Endothelial cell of umbilical vein (primary cell): ENCODE data around the gene TOM1. TPM values are rescaled to one million over a fixed set of nuclear protein-coding genes. Genes with fewer than 3 reads are reported as not detected.
A peak's percentile ranks its signal among the peaks of the same experiment; 100 is the strongest.

Source experiments
- BruUV-seq: library from RNA; stranded (reverse); fragments of 400-500 nt; replicated peaks from 2 replicates; lab custom pipeline; 2021; lab: Mats Ljungman, UMichigan
- CTCF ChIA-PET: fragments of 300-600, 350-600 bp; sonication (Branson Sonifier 250); formaldehyde crosslinking; loops from one replicate; lab custom pipeline; 2021; ENCODE audit warnings: antibody characterized with exemption, inconsistent platforms; lab: Charles Lee
- POLR2A ChIA-PET: fragments of 300-600, 350-600 bp; sonication (Branson Sonifier 250); formaldehyde crosslinking; loops from one replicate; lab custom pipeline; 2021; ENCODE audit warnings: antibody characterized with exemption, inconsistent platforms; lab: Charles Lee
- DNase-seq: peaks from one replicate; pipeline ENCODE4 v3.0.0-alpha.2; 2011; ENCODE audit warnings: low read depth, low spot score
- FAIRE-seq: peaks from 2 replicates; lab custom pipeline; 2011; peaks lifted over from hg19 to GRCh38; lab: Jason Lieb, UNC
- H2AFZ ChIP-seq: 2 replicates; pipeline ENCODE4 v1.6.0; 2012; ENCODE audit warnings: low read depth, low read length, control low read depth, inconsistent platforms
- H3K27ac ChIP-seq: 2 replicates; pipeline ENCODE4 v1.5.1; 2011; ENCODE audit warnings: low read depth, mild to moderate bottlenecking, control low read depth, low read length, moderate library complexity; ENCODE audit not compliant: insufficient read depth
- H3K27me3 ChIP-seq, 2 experiments: 2 replicates each; pipeline versions ENCODE4 v1.6.0 to v1.6.1; 2011; ENCODE audit warnings: low read length in 2 of 2, mixed read lengths in 1 of 2; ENCODE audit not compliant: control insufficient read depth in 2 of 2, insufficient read depth in 2 of 2
- H3K36me3 ChIP-seq, 2 experiments: 2 replicates in 1 of 2; 3 replicates in 1 of 2; pipeline ENCODE4 v1.5.1; 2011; ENCODE audit warnings: low read length in 2 of 2, mild to moderate bottlenecking in 1 of 2, moderate library complexity in 1 of 2; ENCODE audit not compliant: control insufficient read depth in 2 of 2, insufficient read depth in 2 of 2; ENCODE audit errors: extremely low read depth in 1 of 2
- H3K4me1 ChIP-seq: 3 replicates; pipeline ENCODE4 v1.5.1; 2011; ENCODE audit warnings: mild to moderate bottlenecking, low read length; ENCODE audit not compliant: control insufficient read depth, insufficient read depth; ENCODE audit errors: extremely low read depth
- H3K4me2 ChIP-seq: 2 replicates; pipeline ENCODE4 v1.6.1; 2011; ENCODE audit warnings: low read length, control low read depth, mixed read lengths; ENCODE audit not compliant: insufficient read depth
- H3K4me3 ChIP-seq, 3 experiments: fragments of 200-600 bp in 1 of 3; sonication (generic), shearing (Covaris generic) in 1 of 3; replicated peaks in 1 of 3; 2 replicates each; pipeline ENCODE4 v1.5.1; 2011 to 2016; ENCODE audit warnings: control low read depth in 3 of 3, low read length in 3 of 3, mild to moderate bottlenecking in 2 of 3, inconsistent platforms in 1 of 3, low read depth in 1 of 3, moderate library complexity in 1 of 3; ENCODE audit not compliant: insufficient read depth in 1 of 3
- H3K79me2 ChIP-seq: 2 replicates; pipeline ENCODE4 v1.6.0; 2012; ENCODE audit warnings: low read length, inconsistent platforms; ENCODE audit not compliant: control insufficient read depth, insufficient read depth
- H3K9ac ChIP-seq: replicated peaks from 2 replicates; pipeline ENCODE3; 2011; ENCODE audit warnings: low read length, control low read depth; ENCODE audit not compliant: insufficient read depth; ENCODE audit errors: extremely low read depth
- H3K9me1 ChIP-seq: replicated peaks from 3 replicates; pipeline ENCODE4 v1.6.0; 2011; ENCODE audit warnings: mild to moderate bottlenecking, low read length; ENCODE audit not compliant: control insufficient read depth, insufficient read depth; ENCODE audit errors: extremely low read depth
- H3K9me3 ChIP-seq: replicated peaks from 2 replicates; pipeline ENCODE4 v1.5.1; 2012; ENCODE audit warnings: low read length, inconsistent platforms; ENCODE audit not compliant: control insufficient read depth, insufficient read depth
- H4K20me1 ChIP-seq: replicated peaks from 2 replicates; pipeline ENCODE3; 2011; ENCODE audit warnings: mild to moderate bottlenecking, low read length; ENCODE audit not compliant: control insufficient read depth, insufficient read depth; ENCODE audit errors: extremely low read depth
- EZH2 ChIP-seq: IDR thresholded peaks from 2 replicates; pipeline ENCODE4 v1.6.1; 2012; ENCODE audit warnings: borderline replicate concordance, low read depth, mild to moderate bottlenecking, moderate library complexity, low read length, inconsistent platforms; ENCODE audit not compliant: severe bottlenecking
- FOS ChIP-seq: IDR thresholded peaks from 2 replicates; pipeline ENCODE4 v1.6.1; 2011; ENCODE audit warnings: mild to moderate bottlenecking, low read length, moderate library complexity, borderline replicate concordance; ENCODE audit not compliant: insufficient read depth
- GATA2 ChIP-seq: IDR thresholded peaks from 2 replicates; pipeline ENCODE4 v1.7.0; 2011; ENCODE audit warnings: low read depth, mild to moderate bottlenecking, moderate library complexity, mixed read lengths, low read length; ENCODE audit not compliant: insufficient read length, insufficient read depth
- JUN ChIP-seq: IDR thresholded peaks from 2 replicates; pipeline ENCODE4 v1.6.1; 2011; ENCODE audit warnings: borderline replicate concordance, low read depth; ENCODE audit not compliant: insufficient read length, insufficient read depth
- MYC ChIP-seq: IDR thresholded peaks from one replicate; pipeline ENCODE4 v1.6.1; 2011; ENCODE audit warnings: mild to moderate bottlenecking, low read depth, low read length
- POLR2A ChIP-seq: IDR thresholded peaks from 2 replicates; pipeline ENCODE4 v1.6.1; 2012; ENCODE audit warnings: low read depth, mild to moderate bottlenecking, control low read depth, low read length
- POLR2AphosphoS5 ChIP-seq: IDR thresholded peaks from 2 replicates; pipeline ENCODE4 v1.6.1; 2012; ENCODE audit warnings: low read depth, mild to moderate bottlenecking, control low read depth, low read length, moderate library complexity; ENCODE audit not compliant: insufficient read depth
- dilution Hi-C: fragments of 300-500 bp; cut with MboI; formaldehyde crosslinking; loops from one replicate; pipeline ENCODE4 v1.15.0; 2019; ENCODE audit warnings: low sequenced_read_pairs; ENCODE audit not compliant: extremely low pct_ligation_motif_present
- intact Hi-C: fragments of 100-400 bp; cut with micrococcal nuclease; formaldehyde crosslinking; loops from one replicate; pipeline ENCODE4 v1.10.0; 2022
- polyA plus RNA-seq, 4 experiments: library from polyadenylated mRNA; depleted of rRNA in 3 of 4; stranded (reverse) in 3 of 4; unstranded in 1 of 4; fragments of >200 nt; gene quantifications; 2 replicates each; pipeline versions ENCODE4 v1.2.1 to v1.2.3, GENCODE V29; 2011 to 2012; ENCODE audit warnings: missing spikeins in 1 of 4
- total RNA-seq: library from RNA; stranded (reverse); gene quantifications from 2 replicates; pipeline ENCODE4 v1.2.3, GENCODE V29; 2021
- TF ChIP-seq, protein P1 (sequence below): IDR thresholded peaks from 2 replicates; pipeline ENCODE4 v1.6.1; 2011; ENCODE audit not compliant: insufficient read depth, insufficient read length
- TF ChIP-seq, protein P2 (sequence below), 2 donors: IDR thresholded peaks; 1 replicate in 1 of 2; 2 replicates in 1 of 2; pipeline ENCODE4 v1.5.1; 2011; ENCODE audit warnings: low read length in 2 of 2, mild to moderate bottlenecking in 2 of 2, moderate library complexity in 2 of 2, control low read depth in 1 of 2, inconsistent platforms in 1 of 2, low read depth in 1 of 2; ENCODE audit not compliant: insufficient read depth in 1 of 2; ENCODE audit errors: extremely low read depth in 1 of 2

TOM1 gene
- total and polyA plus RNA-seq, 2 donors (not counting 3 experiments of a cell fraction or from before 2014, with no cell fraction given) = 36.4 to 74.4 TPM

DNA sequence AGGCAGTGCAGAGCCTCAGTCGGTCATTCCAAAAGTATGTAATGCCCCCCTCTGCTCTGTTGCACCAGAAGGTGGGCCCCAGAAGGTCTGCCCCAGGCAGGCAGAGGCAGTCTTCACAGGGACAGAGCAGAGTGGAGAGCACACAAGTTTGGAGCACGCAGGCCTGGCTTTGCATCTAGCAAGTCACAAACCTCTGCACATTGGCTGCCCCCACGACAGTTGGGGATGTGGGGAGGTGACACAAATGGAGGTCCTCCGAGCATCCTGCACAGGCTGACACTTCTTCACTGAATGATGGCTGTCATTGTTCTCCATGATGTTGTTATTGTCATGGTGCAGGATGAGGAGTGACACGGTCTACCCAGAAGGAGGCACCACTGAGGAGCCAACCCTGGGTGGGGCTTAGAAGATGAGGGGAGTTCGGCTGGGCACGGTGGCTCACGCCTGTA, 11.9 kb downstream of the TOM1 start:
- FAIRE-seq (no peak), DNase-seq (no peak)
- intact Hi-C loops (no loop called here), dilution Hi-C loops (no loop called here)
- TF ChIP-seq MYC = no peak
- TF ChIP-seq GATA2 = no peak
- TF ChIP-seq FOS = no peak
- no peak for TF ChIP-seq POLR2A
- ChIA-PET POLR2A (interaction anchor here (1.1 kb wide), 1 partner anchor 12 kb away, joined by 3 read pairs; the partner anchor contains the start of gene TOM1), CTCF (interaction anchor here (1.0 to 2.5 kb wide), 2 partner anchors 12 to 16 kb away, joined by 4 to 8 read pairs; partner anchors contain the start of gene TOM1)
- Histone ChIP-seq H3K79me2 (peaks cover 25% of the 10 kb centered on the region), H3K9me3 (no peaks in the 10 kb centered on the region), H4K20me1 (no peaks in the 10 kb centered on the region), H2AFZ (no peak overlapping the region), H3K9me1 (no peaks in the 10 kb centered on the region), H3K36me3 (peaks cover 0 to 2% of the 10 kb centered on the region in 2 experiments), H3K4me3 (no peak overlapping the region), H3K27ac (peak overlapping the region; percentile 15), H3K4me1 (peaks cover 51% of the 10 kb centered on the region), H3K9ac (no peak overlapping the region), H3K4me2 (no peak overlapping the region), H3K27me3 (no peaks in the 10 kb centered on the region)
- BruUV-seq = no TSS peak

DNA sequence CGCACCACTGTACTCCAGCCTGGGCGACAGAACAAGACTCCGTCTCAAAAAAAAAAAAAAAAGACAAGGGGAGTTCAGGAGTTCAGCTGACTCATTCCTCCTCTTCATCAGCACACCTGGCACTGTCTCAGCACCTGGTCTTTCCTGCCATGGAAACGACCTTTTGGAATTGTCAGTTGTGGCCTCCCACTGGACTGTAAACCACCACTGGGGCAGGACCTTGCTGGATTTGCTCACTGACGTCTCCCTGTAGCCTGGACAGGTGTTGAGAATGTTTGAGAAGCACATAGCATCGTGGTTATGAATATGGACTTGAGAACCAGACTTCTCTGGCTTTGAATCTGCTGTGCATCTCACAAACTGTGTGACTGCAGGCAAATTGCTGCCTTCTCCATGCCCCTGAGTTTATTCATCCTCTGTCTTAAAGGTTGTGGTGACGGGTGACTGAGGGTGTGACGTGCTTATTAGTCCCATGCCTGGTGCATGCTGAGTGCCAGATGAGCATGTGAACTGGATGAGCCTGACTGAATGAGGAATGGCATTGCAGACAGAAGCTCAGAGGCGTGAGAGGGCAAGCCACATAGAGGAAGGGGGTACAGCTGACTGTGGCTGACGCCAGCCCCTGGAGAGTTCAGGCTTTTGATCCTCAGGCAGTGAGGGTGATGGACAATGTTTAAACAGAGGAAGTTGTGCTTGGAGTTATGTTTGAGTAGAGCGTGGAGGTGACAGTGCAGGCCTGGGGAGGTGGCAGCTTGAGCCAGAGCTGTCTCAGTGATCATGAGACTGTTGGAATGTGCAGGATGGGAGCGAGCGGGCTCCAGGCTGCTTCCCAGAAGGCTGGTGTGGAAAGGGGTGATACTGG, 12.7 kb downstream of the TOM1 start:
- no peaks in the 10 kb centered on the region for H4K20me1 ChIP-seq
- peaks cover 22% of the 10 kb centered on the region for H3K79me2 ChIP-seq
- peak overlapping the region; percentile 23 for H3K4me2 ChIP-seq
- BruUV-seq = TSS peak; percentile 76
- ChIA-PET POLR2A (interaction anchor here (1.5 kb wide), 1 partner anchor 18 kb away, joined by 5 read pairs; no protein-coding TSS in a partner anchor), CTCF (interaction anchor here (1.1 to 3.1 kb wide), 3 partner anchors 13 to 26 kb away, joined by 3 to 17 read pairs (median 8); partner anchors contain the start of gene TOM1)
- no peak overlapping the region for H3K4me3 ChIP-seq
- H3K36me3 ChIP-seq = peaks cover 0 to 3% of the 10 kb centered on the region in 2 experiments
- dilution Hi-C loops = no loop called here
- no peaks in the 10 kb centered on the region for H3K9me3 ChIP-seq
- H3K9ac ChIP-seq = peak overlapping the region; percentile 61
- FAIRE-seq (peak; percentile 61), DNase-seq (peak; percentile 30)
- intact Hi-C loops = loop anchor here (1.0 kb wide), 2 partner anchors 12 to 18 kb away; no protein-coding TSS in a partner anchor
- no peaks in the 10 kb centered on the region for H3K27me3 ChIP-seq
- peak overlapping the region; percentile 98 for H3K27ac ChIP-seq
- no peak overlapping the region for H2AFZ ChIP-seq
- no peaks in the 10 kb centered on the region for H3K9me1 ChIP-seq
- peaks cover 43% of the 10 kb centered on the region for H3K4me1 ChIP-seq
- TF ChIP-seq, protein P1, sequence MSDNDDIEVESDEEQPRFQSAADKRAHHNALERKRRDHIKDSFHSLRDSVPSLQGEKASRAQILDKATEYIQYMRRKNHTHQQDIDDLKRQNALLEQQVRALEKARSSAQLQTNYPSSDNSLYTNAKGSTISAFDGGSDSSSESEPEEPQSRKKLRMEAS = no peak
- no peak for TF ChIP-seq POLR2AphosphoS5
- TF ChIP-seq FOS = no peak
- TF ChIP-seq POLR2A = no peak
- TF ChIP-seq, protein P2, sequence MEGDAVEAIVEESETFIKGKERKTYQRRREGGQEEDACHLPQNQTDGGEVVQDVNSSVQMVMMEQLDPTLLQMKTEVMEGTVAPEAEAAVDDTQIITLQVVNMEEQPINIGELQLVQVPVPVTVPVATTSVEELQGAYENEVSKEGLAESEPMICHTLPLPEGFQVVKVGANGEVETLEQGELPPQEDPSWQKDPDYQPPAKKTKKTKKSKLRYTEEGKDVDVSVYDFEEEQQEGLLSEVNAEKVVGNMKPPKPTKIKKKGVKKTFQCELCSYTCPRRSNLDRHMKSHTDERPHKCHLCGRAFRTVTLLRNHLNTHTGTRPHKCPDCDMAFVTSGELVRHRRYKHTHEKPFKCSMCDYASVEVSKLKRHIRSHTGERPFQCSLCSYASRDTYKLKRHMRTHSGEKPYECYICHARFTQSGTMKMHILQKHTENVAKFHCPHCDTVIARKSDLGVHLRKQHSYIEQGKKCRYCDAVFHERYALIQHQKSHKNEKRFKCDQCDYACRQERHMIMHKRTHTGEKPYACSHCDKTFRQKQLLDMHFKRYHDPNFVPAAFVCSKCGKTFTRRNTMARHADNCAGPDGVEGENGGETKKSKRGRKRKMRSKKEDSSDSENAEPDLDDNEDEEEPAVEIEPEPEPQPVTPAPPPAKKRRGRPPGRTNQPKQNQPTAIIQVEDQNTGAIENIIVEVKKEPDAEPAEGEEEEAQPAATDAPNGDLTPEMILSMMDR (IDR thresholded peaks at IDR 0.05; ENCODE audit: extremely low read depth in 1 of 2, insufficient read depth in 1 of 2, low read depth in 1 of 2, low read length in 2 of 2) = no peak
- TF ChIP-seq MYC = no peak
- no peak for TF ChIP-seq EZH2
- TF ChIP-seq JUN = no peak
- no peak for TF ChIP-seq GATA2
